ENCODE measurements around the gene PPP2R5D. TPM values are rescaled to one million over a fixed set of nuclear protein-coding genes. Genes with fewer than 3 reads are reported as not detected.

The PPP2R5D gene
- total RNA-seq, 3 donors from 2014 or later = 35.9 to 45.0 (median 38.8) TPM

DNA sequence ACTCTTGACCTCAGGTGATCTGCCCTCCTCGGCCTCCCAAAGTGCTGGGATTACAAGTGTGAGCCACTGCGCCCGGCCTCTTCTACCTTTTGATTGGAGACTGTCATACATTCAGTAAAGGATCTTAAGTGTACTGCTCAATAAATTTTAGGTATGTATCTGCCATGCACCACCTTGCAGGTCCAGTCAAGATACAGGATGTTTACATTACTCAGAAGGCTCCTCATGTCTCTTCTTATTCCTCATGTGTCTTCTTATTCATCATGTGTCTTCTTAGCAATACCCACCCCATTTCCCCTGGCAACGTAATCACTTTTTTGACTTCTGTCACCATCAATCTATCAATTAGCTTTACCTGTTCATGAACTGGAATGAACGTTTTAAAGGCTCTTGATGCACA is 21.5 kb downstream of the PPP2R5D start:
- DNase-seq (no peak), ATAC-seq (no peak)
- Histone ChIP-seq H3K9me3 (no peaks in the 10 kb centered on the region), H3K4me3 (no peak overlapping the region), H3K36me3 (ENCODE audit: low read depth) (peaks cover 11% of the 10 kb centered on the region), H3K4me1 (ENCODE audit: low read depth) (no peaks in the 10 kb centered on the region)
- intact Hi-C loops (cut with DNase I, micrococcal nuclease) = no loop called here
- TF ChIP-seq, protein P1, sequence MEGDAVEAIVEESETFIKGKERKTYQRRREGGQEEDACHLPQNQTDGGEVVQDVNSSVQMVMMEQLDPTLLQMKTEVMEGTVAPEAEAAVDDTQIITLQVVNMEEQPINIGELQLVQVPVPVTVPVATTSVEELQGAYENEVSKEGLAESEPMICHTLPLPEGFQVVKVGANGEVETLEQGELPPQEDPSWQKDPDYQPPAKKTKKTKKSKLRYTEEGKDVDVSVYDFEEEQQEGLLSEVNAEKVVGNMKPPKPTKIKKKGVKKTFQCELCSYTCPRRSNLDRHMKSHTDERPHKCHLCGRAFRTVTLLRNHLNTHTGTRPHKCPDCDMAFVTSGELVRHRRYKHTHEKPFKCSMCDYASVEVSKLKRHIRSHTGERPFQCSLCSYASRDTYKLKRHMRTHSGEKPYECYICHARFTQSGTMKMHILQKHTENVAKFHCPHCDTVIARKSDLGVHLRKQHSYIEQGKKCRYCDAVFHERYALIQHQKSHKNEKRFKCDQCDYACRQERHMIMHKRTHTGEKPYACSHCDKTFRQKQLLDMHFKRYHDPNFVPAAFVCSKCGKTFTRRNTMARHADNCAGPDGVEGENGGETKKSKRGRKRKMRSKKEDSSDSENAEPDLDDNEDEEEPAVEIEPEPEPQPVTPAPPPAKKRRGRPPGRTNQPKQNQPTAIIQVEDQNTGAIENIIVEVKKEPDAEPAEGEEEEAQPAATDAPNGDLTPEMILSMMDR (IDR thresholded peaks at IDR 0.05) = no peak

- peaks cover 11% of the 10 kb centered on the region for H3K36me3 ChIP-seq (ENCODE audit: low read depth)
- DNase-seq = no peak
- TF ChIP-seq, protein P1 (IDR thresholded peaks at IDR 0.05) = no peak
- H3K4me3 ChIP-seq = no peak overlapping the region
- intact Hi-C loops (cut with DNase I, micrococcal nuclease) = no loop called here
- ATAC-seq = no peak
- H3K4me1 ChIP-seq (ENCODE audit: low read depth) = no peaks in the 10 kb centered on the region
- H3K9me3 ChIP-seq = no peaks in the 10 kb centered on the region
Measured at GRCh38 chr6:43006251-43006650, 21.9 kb downstream of the PPP2R5D start.

- TF ChIP-seq, protein P1 (IDR thresholded peaks at IDR 0.05) = no peak
- ATAC-seq (no peak), DNase-seq (no peak)
- Histone ChIP-seq H3K9me3 (no peaks in the 10 kb centered on the region), H3K4me3 (no peak overlapping the region), H3K36me3 (ENCODE audit: low read depth) (peaks cover 11% of the 10 kb centered on the region), H3K4me1 (ENCODE audit: low read depth) (no peaks in the 10 kb centered on the region)
- intact Hi-C loops (cut with DNase I, micrococcal nuclease) = no loop called here
Measured at GRCh38 chr6:43007126-43007525, 22.8 kb downstream of the PPP2R5D start.

- no peak for ATAC-seq
- H3K4me3 ChIP-seq = no peak overlapping the region
- no peaks in the 10 kb centered on the region for H3K9me3 ChIP-seq
- TF ChIP-seq, protein P1 (IDR thresholded peaks at IDR 0.05) = no peak
- peaks cover 15% of the 10 kb centered on the region for H3K36me3 ChIP-seq (ENCODE audit: low read depth)
- DNase-seq = peak in 1 of 3 donors; percentile 62
- intact Hi-C loops (cut with DNase I, micrococcal nuclease) = no loop called here
- H3K4me1 ChIP-seq (ENCODE audit: low read depth) = peaks cover 10% of the 10 kb centered on the region
Measured at GRCh38 chr6:43009124-43009523, 24.8 kb downstream of the PPP2R5D start.

DNA sequence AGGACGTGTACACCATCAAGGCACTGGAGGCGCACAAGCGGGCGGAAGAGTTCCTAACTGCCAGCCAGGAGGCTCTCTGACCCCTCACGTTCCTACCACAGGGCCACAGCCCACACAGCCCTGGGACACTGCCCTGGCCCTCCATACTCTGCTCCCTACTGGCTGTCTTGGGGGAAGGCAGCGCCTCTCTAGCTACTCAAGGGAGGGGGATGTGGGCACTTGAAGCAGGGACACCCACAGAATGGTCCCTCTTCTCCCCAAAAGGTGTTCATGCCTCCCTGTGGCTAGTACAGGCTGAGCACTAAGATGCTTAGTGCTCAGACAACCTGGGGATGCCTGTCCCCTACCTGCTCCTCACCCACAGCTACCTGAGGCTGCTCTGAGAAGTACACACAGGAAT is 26.8 kb downstream of the PPP2R5D start:
- Histone ChIP-seq H3K9me3 (no peaks in the 10 kb centered on the region), H3K36me3 (ENCODE audit: low read depth) (peaks cover 15% of the 10 kb centered on the region), H3K4me1 (ENCODE audit: low read depth) (peaks cover 22% of the 10 kb centered on the region), H3K4me3 (no peak overlapping the region)
- intact Hi-C loops (cut with DNase I, micrococcal nuclease) = no loop called here
- TF ChIP-seq, protein P1 (IDR thresholded peaks at IDR 0.05) = no peak
- ATAC-seq = no peak
- DNase-seq = no peak

GRCh38 chr6:43012364-43012763 is 28.0 kb downstream of the PPP2R5D start:
- DNase-seq = no peak
- no peak for ATAC-seq
- TF ChIP-seq, protein P1 (IDR thresholded peaks at IDR 0.05) = no peak
- Histone ChIP-seq H3K36me3 (ENCODE audit: low read depth) (peaks cover 14% of the 10 kb centered on the region), H3K4me3 (no peak overlapping the region), H3K9me3 (no peaks in the 10 kb centered on the region), H3K4me1 (ENCODE audit: low read depth) (peaks cover 29% of the 10 kb centered on the region)
- intact Hi-C loops (cut with DNase I, micrococcal nuclease) = no loop called here
